Esophagus squamous epithelium (tissue), 4 donors: Measurements from ENCODE around the gene TTC22.

ENCODE experiments used
- CTCF ChIP-seq, 6 experiments: fragments of 450-650 bp in 4 of 6; fragments of 200-600 bp in 2 of 6; sonication (generic) in 2 of 6; IDR thresholded peaks; one replicate each; pipeline ENCODE4 v1.5.1; 2016 to 2019; ENCODE audit warnings: antibody characterized with exemption in 6 of 6, mild to moderate bottlenecking in 4 of 6, moderate library complexity in 4 of 6
- POLR2A ChIP-seq, 4 donors: fragments of 450-650 bp; IDR thresholded peaks; one replicate each; pipeline ENCODE4 v1.6.1; 2017; ENCODE audit warnings: antibody characterized with exemption in 4 of 4, mild to moderate bottlenecking in 4 of 4, moderate library complexity in 3 of 4

GRCh38 chr1:54777431-54777830 lies 23.7 kb downstream of the TTC22 start:
- TF ChIP-seq CTCF (IDR thresholded peaks at IDR 0.05) = no peak
- no peak for TF ChIP-seq POLR2A (IDR thresholded peaks at IDR 0.05)
